ENCODE results near the gene CNP. TPM values are rescaled to one million over a fixed set of nuclear protein-coding genes. Genes with fewer than 3 reads are reported as not detected.

The CNP gene
- total and polyA plus RNA-seq, 2 of the 8 experiments (the other 6 are each of a cell fraction or from before 2014, with no cell fraction given), result 21.9 to 60.6 TPM

DNA sequence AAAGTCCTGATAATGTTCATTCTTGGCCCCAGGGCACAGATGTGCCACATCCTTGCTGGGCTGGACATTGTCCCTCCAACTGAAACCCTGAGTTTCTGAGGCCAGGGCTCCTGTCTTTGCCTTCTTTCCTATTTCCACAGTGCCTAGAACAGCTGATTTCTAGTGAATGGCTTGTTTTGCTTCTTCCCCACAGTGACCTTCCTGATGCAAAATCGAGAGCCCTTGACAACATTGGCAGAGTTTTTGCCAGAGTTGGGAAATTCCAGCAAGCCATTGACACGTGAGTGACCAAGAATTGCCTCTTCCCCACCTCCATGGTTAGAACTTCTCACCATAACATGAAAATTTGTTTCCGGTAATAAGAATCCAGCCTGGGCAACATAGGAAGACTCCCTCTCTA, 21.7 kb upstream of the CNP start (continued):
- TF ChIP-seq CHD7 (IDR thresholded peaks at IDR 0.05; ENCODE audit: insufficient replicate concordance, low read length) (no peak), POU5F1 (IDR thresholded peaks at IDR 0.05; ENCODE audit: low read depth, low read length) (no peak), TCF12 (IDR thresholded peaks at IDR 0.05; ENCODE audit: low read depth, low read length) (no peak), SUZ12 (IDR thresholded peaks at IDR 0.05; ENCODE audit: low read length) (no peak), CHD2 (IDR thresholded peaks at IDR 0.05; ENCODE audit: low read length) (no peak), TBP (IDR thresholded peaks at IDR 0.05; ENCODE audit: low read depth, low read length) (no peak), GTF2F1 (IDR thresholded peaks at IDR 0.05; ENCODE audit: borderline replicate concordance, low read depth, low read length) (no peak), YY1 (IDR thresholded peaks at IDR 0.05; ENCODE audit: low read depth, low read length) (no peak)
- TF ChIP-seq, protein P1, sequence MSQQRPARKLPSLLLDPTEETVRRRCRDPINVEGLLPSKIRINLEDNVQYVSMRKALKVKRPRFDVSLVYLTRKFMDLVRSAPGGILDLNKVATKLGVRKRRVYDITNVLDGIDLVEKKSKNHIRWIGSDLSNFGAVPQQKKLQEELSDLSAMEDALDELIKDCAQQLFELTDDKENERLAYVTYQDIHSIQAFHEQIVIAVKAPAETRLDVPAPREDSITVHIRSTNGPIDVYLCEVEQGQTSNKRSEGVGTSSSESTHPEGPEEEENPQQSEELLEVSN (IDR thresholded peaks at IDR 0.05), result no peak
- TF ChIP-seq, protein P2, sequence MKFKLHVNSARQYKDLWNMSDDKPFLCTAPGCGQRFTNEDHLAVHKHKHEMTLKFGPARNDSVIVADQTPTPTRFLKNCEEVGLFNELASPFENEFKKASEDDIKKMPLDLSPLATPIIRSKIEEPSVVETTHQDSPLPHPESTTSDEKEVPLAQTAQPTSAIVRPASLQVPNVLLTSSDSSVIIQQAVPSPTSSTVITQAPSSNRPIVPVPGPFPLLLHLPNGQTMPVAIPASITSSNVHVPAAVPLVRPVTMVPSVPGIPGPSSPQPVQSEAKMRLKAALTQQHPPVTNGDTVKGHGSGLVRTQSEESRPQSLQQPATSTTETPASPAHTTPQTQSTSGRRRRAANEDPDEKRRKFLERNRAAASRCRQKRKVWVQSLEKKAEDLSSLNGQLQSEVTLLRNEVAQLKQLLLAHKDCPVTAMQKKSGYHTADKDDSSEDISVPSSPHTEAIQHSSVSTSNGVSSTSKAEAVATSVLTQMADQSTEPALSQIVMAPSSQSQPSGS (IDR thresholded peaks at IDR 0.05; ENCODE audit: low read length), result no peak

All from H1 (cell line).